Measurements from ENCODE around the gene DSN1. TPM values are rescaled to one million over a fixed set of nuclear protein-coding genes. Genes with fewer than 3 reads are reported as not detected.
A peak's percentile ranks its signal among the peaks of the same experiment; 100 is the strongest.

Gene DSN1
- total and polyA plus RNA-seq, 2 donors (not counting 3 experiments of a cell fraction or from before 2014, with no cell fraction given), result 11.0 to 25.0 TPM

GRCh38 chr20:36744764-36745191 is 28.8 kb downstream of the DSN1 start:
- Histone ChIP-seq H3K9ac (replicated peaks; ENCODE audit: extremely low read depth, insufficient read depth, low read length) (no peak overlapping the region), H4K20me1 (replicated peaks; ENCODE audit: control insufficient read depth, extremely low read depth, insufficient read depth, low read length) (no peaks in the 10 kb centered on the region), H3K4me1 (ENCODE audit: control insufficient read depth, extremely low read depth, insufficient read depth, low read length) (peaks cover 11% of the 10 kb centered on the region), H3K36me3 (ENCODE audit: control insufficient read depth in 2 of 2, extremely low read depth in 1 of 2, insufficient read depth in 2 of 2, low read length in 2 of 2) (no peaks in the 10 kb centered on the region), H3K9me3 (replicated peaks; ENCODE audit: control insufficient read depth, insufficient read depth, low read length) (no peaks in the 10 kb centered on the region), H3K4me3 (replicated peaks in 1 of 3; ENCODE audit: insufficient read depth in 1 of 3, low read depth in 1 of 3, low read length in 3 of 3) (peak overlapping the region in 1 of 3 experiments; percentile 36), H3K27me3 (ENCODE audit: control insufficient read depth in 2 of 2, insufficient read depth in 2 of 2, low read length in 2 of 2) (no peaks in the 10 kb centered on the region), H2AFZ (ENCODE audit: low read depth, low read length) (no peak overlapping the region), H3K79me2 (ENCODE audit: control insufficient read depth, insufficient read depth, low read length) (no peaks in the 10 kb centered on the region), H3K4me2 (ENCODE audit: insufficient read depth, low read length) (peak overlapping the region; percentile 58), H3K27ac (ENCODE audit: insufficient read depth, low read depth, low read length) (no peak overlapping the region), H3K9me1 (replicated peaks; ENCODE audit: control insufficient read depth, extremely low read depth, insufficient read depth, low read length) (no peaks in the 10 kb centered on the region)
- POLR2A ChIA-PET, result interaction anchor here (1.2 kb wide), 1 partner anchor 79 kb away, joined by 3 read pairs; no protein-coding TSS in a partner anchor
- FAIRE-seq (peak; percentile 37), DNase-seq (ENCODE audit: low read depth, low spot score) (no peak)
- BruUV-seq (replicated peaks), result no TSS peak
- dilution Hi-C loops (cut with MboI; ENCODE audit: extremely low pct_ligation_motif_present, low sequenced_read_pairs), result no loop called here
- intact Hi-C loops (cut with micrococcal nuclease), result loop anchor here (5.0 kb wide), 1 partner anchor 282 kb away; no protein-coding TSS in a partner anchor
- TF ChIP-seq MYC (IDR thresholded peaks at IDR 0.05; ENCODE audit: low read depth, low read length), result no peak
- TF ChIP-seq, protein P1, sequence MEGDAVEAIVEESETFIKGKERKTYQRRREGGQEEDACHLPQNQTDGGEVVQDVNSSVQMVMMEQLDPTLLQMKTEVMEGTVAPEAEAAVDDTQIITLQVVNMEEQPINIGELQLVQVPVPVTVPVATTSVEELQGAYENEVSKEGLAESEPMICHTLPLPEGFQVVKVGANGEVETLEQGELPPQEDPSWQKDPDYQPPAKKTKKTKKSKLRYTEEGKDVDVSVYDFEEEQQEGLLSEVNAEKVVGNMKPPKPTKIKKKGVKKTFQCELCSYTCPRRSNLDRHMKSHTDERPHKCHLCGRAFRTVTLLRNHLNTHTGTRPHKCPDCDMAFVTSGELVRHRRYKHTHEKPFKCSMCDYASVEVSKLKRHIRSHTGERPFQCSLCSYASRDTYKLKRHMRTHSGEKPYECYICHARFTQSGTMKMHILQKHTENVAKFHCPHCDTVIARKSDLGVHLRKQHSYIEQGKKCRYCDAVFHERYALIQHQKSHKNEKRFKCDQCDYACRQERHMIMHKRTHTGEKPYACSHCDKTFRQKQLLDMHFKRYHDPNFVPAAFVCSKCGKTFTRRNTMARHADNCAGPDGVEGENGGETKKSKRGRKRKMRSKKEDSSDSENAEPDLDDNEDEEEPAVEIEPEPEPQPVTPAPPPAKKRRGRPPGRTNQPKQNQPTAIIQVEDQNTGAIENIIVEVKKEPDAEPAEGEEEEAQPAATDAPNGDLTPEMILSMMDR (IDR thresholded peaks at IDR 0.05; ENCODE audit: extremely low read depth in 1 of 2, insufficient read depth in 1 of 2, low read depth in 1 of 2, low read length in 2 of 2), result no peak
- no peak for TF ChIP-seq POLR2AphosphoS5 (IDR thresholded peaks at IDR 0.05; ENCODE audit: insufficient read depth, low read depth, low read length)
- TF ChIP-seq EZH2 (IDR thresholded peaks at IDR 0.05; ENCODE audit: borderline replicate concordance, low read depth, low read length, severe bottlenecking), result no peak
- no peak for TF ChIP-seq JUN (IDR thresholded peaks at IDR 0.05; ENCODE audit: borderline replicate concordance, insufficient read depth, insufficient read length, low read depth)
- TF ChIP-seq FOS (IDR thresholded peaks at IDR 0.05; ENCODE audit: borderline replicate concordance, insufficient read depth, low read length), result no peak
- TF ChIP-seq, protein P2, sequence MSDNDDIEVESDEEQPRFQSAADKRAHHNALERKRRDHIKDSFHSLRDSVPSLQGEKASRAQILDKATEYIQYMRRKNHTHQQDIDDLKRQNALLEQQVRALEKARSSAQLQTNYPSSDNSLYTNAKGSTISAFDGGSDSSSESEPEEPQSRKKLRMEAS (IDR thresholded peaks at IDR 0.05; ENCODE audit: insufficient read depth, insufficient read length), result no peak
- TF ChIP-seq GATA2 (IDR thresholded peaks at IDR 0.05; ENCODE audit: insufficient read depth, insufficient read length, low read depth, low read length), result no peak
- TF ChIP-seq POLR2A (IDR thresholded peaks at IDR 0.05; ENCODE audit: low read depth, low read length), result no peak
- CTCF ChIA-PET, result interaction anchor here (1.0 to 2.4 kb wide), 4 partner anchors 9 to 25 kb away, joined by 3 to 9 read pairs (median 6); no protein-coding TSS in a partner anchor
